Islet of Langerhans (tissue), 1 donor: ENCODE data around the gene SPACA9.

Source experiments
- FAIRE-seq: peaks from one replicate; lab custom pipeline; 2011; peaks lifted over from hg19 to GRCh38; lab: Jason Lieb, UNC

The SPACA9 gene

GRCh38 chr9:132894862-132895835 lies 16.5 kb downstream of the SPACA9 start:
- no peak for FAIRE-seq

GRCh38 chr9:132896264-132896663 lies 17.6 kb downstream of the SPACA9 start:
- no peak for FAIRE-seq

GRCh38 chr9:132896906-132897305 lies 18.2 kb downstream of the SPACA9 start:
- FAIRE-seq = no peak

- FAIRE-seq = no peak
Measured at GRCh38 chr9:132898051-132898450, 19.4 kb downstream of the SPACA9 start.

- FAIRE-seq = no peak
Measured at GRCh38 chr9:132901858-132902831, 23.4 kb downstream of the SPACA9 start.

GRCh38 chr9:132903574-132904492 lies 25.1 kb downstream of the SPACA9 start:
- no peak for FAIRE-seq

GRCh38 chr9:132905726-132906125 lies 27.0 kb downstream of the SPACA9 start:
- FAIRE-seq = no peak

- FAIRE-seq = no peak
Measured at GRCh38 chr9:132908635-132909034, 29.9 kb downstream of the SPACA9 start.

GRCh38 chr9:132909311-132909710 lies 30.6 kb downstream of the SPACA9 start:
- FAIRE-seq = no peak

GRCh38 chr9:132910376-132910775 lies 31.7 kb downstream of the SPACA9 start:
- FAIRE-seq = no peak

- no peak for FAIRE-seq
Measured at GRCh38 chr9:132912131-132912530, 33.4 kb downstream of the SPACA9 start.

- FAIRE-seq = no peak
Measured at GRCh38 chr9:132914924-132915323, 36.2 kb downstream of the SPACA9 start.

GRCh38 chr9:132919614-132920268 lies 41.0 kb downstream of the SPACA9 start:
- FAIRE-seq = no peak

- no peak for FAIRE-seq
Measured at GRCh38 chr9:132923346-132923902, 44.7 kb downstream of the SPACA9 start.

GRCh38 chr9:132927704-132928103 lies 49.0 kb downstream of the SPACA9 start:
- no peak for FAIRE-seq

- no peak for FAIRE-seq
Measured at GRCh38 chr9:132931178-132931735, 52.6 kb downstream of the SPACA9 start.

- FAIRE-seq = no peak
Measured at GRCh38 chr9:132935026-132935425, 56.3 kb downstream of the SPACA9 start.

- FAIRE-seq = no peak
Measured at GRCh38 chr9:132937463-132937901, 58.8 kb downstream of the SPACA9 start.

GRCh38 chr9:132939169-132939568 lies 60.5 kb downstream of the SPACA9 start:
- no peak for FAIRE-seq
